ENCODE measurements around the gene VGF.
"Not testable (repeated sequence)": the region's sequence is repeated elsewhere in the genome, so short reads cannot be mapped to it uniquely, and the experiment has no call there.

Gene VGF

DNA sequence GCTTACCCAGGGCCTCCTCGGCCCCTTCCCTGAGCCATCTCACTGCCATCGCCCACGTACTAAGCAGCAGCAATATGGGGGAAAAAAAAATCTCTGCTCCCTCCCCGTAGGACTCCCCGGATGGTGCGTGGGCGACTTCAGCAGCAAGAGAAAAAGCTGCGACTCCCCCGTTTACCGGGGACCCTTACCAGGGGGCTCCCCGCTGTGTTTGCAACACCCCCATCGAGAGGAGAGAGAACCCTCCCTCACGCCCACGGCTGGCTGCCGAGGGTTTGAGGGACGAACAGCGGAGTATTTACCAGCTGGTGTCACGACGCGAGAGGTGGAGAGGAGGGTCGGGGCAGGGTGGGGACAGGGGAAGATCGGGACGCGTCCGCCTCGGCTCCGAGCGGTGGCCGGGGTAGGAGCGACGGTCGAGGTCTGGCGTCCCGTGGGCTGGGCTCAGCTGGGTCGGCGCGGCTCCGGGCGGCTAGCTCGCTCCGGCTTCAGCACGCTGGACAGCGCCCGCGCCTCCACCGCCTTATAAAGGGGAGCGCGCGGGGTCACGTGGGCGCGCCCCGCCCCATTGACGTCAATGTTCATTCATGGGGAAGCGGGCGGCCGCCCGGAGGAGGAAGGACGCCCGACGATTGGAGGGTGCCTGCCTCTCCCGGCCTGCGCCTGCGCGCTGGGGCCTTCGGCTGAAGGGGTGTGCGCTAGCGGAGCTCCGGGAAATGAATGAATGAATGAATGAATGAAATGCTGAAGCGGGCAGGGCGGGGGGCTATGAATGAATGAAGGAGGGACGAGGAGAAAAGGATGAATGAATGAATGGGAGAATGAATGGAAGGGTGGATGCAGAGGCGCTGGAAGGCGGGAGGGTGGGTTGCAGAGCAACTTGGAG is at the start of gene VGF:
TSS of gene VGF (minus strand) at position 495 of the 883 bp plus-strand sequence. CDS start 726 bp downstream, outside the sequence.
- DNase-seq, result peak; percentile 69

DNA sequence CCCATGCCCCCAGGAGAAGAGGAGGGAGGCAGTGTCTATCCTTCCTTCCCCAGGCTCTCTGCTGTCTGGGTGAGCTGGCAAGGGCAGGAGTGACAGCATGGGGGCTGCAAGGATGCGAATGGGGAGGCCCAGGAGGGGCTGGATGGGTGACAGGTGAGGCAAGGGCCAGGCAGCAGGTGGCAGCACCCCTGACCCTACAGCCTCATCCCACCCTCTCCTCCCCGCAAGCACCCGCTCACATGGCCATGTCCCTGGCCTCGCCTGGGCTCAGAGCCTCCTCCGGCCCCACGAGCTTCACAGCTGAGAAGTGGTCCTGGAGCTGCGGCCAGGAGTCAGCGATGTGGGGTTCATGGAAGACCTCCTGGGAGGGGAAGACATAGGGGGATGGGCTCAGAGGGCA is 46.6 kb upstream of the VGF start:
- no peak for DNase-seq

DNA sequence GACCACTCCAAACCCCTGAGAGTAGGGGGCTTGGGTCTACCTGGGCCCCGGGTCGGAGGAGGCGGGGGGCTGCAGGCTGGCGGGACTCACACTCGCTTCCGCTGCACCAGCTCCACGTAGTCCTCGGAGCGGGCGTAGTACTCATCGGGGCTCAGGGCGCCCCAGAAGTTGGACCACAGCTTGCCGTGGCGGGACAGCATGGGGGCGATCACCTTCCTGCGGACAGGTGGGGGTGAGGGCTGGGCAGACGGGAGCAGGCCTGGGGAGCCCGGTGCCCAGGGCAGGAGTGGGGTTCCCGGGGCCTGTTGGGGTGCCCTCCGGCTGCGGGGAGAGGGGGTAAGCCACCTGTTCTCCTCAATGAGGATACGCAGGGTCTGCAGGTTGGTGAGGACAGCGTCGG is 46.1 kb upstream of the VGF start:
- no peak for DNase-seq

DNA sequence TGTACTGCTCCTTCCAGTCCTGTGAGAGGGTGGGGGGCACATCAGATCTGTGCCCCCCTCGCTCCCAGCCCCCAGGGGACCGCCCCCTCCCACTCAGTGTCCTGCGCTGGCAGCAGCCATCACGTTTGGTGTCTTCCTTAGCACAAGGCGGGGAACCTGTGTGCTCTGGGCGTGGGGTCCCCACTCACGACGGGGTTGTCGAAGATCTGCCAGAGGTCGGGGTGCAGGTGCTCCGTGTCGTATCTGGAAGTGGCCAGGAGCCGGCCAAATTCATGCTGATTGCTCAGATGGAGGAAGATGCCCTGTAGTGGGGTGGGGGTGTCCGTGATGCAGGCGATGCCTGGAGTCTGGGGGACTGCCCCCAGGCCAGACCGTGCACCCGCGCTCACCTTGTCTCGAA is 44.8 kb upstream of the VGF start:
- no peak for DNase-seq

DNA sequence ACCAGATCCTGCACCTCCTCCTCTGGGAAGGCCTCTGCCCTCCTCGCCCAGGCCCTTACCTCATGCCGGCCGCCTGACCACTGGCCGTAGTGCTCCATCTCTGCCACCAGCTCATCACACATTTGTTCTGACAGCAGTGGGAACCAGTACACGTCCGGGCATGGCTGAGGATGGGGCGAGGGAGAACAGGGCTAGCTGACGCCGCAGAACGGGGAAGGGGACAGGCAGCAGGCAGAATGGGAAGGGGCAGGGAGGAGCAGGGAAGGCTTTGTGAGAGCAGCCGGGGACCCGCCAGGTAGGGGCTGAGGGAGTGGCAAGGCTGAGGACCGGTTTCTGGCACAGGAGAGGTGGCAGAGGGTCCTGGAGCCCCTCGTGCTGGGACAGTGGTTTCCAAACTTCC is 43.4 kb upstream of the VGF start:
- DNase-seq, result no peak

DNA sequence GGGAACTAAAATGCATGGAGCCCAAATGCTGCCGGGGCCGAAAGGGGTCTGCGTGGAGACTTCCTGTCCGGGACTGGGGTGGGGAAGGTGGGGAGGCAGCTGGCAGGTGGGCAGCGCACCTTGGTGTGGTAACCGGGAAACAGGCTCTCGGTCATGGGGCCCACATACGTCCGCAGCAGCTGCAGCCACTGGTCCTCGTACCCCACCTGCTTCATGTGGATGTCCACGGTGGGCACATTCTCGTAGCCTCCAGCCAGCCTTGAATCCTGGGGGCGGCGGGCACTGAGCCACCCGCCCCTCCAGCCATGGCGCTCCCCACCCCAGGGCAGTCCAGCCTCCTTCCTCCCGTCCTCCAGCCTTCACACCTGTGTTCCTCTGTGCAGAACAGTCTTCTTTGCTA is 42.1 kb upstream of the VGF start:
- no peak for DNase-seq

DNA sequence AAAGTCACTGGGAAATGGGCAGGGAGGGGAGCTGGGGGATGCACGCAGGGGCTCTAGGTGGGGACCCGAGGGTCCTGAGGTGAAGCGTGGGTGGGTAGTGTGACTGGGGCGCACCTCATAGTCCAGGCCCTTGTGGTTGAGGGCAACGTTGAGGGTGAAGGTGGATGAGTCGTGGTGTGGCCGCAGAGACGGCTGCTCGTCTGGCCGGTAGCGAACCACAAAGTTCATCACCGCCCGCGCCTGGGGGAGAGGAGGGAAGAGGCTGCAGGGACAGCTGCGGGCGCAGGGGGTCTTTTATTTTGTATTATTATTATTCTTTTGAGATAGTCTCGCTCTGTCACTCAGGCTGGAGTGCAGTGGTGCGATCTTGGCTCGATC is 41.3 kb upstream of the VGF start:
- no peak for DNase-seq

DNA sequence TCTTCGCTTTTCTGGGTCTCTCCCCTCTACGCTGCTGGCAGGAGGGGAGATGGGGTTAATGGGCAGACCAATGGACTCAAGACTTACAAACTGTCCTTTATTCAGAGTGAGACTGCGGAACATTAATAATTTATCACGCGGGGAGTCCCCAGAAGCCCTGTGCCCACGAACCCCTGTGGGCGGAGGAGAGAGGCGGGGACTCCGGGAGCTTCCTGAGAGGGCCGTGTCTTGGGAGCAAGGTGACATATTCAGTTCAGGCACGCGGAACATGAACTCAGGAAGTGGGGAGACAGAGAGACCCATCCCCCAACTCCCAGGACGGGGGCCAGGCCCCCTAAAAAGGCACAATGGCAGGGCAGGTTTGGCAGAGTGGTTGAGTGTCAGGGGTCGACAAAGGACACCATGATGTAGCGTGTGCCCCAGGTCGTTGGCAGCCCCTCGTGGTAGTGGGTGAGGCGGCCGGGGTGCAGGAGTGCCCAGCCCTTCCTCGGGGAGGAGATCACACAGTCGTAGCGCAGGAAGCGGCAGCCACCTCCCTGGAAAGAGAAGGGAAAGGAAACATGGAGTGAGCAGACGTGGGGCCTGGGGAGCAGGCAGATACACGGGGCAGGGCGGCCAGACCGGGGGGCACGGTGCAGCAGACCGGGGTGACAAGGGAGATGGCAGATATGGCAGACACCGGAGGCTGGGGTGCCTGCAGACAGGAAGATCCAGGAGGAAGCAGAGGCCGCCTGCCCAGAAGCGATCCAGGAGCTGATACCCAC is 40.7 kb upstream of the VGF start:
- no peak for DNase-seq

DNA sequence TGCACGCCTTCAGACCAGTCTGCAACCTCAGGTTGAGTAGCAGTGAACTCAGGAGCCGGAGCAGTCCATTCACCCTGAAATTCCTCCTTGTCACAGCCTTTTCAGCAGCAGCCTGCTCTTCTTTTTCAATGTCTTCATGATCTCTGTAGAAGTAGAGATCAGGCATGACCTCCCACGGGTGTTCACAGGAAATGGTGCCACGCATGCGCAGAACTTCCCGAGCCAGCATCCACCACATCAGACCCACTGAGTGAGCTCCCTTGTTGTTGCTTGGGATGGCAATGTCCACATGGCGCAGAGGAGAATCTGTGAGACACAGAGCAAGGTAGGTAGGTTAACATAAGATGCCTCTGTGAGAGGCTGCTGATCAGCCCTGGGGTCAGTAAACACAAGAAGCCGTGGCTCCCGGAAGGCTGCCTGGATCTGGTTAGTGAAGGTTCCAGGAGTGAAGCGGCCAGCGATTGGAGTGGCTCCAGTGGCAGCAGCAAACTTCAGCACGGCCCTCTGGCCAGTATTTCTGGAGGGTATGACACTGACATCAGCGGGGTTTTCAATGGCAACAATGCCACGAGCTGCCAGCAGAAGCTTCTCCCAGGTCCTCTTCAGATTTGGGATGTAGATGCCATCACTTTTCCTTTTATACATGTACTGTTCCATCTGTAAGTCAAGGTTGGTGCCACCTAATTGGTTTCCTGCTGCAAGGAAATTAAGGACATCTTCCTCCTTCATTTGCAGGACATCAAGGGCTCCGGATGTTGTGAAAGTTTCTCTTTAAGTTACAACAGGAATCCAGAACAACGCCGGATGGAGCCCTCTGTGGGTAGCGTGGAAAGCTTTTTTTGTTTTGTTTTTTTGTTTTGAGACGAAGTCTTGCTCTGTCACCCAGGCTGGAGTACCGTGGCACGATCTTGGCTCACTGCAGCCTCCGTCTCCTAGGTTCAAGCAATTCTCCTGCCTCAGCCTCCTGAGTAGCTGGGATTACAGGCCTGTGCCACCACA is 38.7 kb upstream of the VGF start:
- not testable (repeated sequence) for DNase-seq

DNA sequence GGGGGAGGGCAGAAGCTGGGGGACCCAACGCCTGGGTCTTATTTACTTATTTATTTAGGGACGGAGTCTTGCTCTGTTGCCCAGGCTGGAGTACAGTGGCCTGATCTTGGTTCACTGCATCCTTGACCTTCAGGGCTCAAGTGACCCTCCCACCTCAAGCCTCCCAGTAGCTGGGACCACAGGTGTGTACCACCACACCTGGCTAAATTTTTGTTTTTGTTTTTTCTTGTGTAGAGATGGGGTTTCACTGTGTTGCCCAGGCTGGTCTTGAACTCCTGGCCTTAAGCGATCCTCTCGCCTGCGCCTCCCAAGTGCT is 37.2 kb upstream of the VGF start:
- no peak for DNase-seq

DNA sequence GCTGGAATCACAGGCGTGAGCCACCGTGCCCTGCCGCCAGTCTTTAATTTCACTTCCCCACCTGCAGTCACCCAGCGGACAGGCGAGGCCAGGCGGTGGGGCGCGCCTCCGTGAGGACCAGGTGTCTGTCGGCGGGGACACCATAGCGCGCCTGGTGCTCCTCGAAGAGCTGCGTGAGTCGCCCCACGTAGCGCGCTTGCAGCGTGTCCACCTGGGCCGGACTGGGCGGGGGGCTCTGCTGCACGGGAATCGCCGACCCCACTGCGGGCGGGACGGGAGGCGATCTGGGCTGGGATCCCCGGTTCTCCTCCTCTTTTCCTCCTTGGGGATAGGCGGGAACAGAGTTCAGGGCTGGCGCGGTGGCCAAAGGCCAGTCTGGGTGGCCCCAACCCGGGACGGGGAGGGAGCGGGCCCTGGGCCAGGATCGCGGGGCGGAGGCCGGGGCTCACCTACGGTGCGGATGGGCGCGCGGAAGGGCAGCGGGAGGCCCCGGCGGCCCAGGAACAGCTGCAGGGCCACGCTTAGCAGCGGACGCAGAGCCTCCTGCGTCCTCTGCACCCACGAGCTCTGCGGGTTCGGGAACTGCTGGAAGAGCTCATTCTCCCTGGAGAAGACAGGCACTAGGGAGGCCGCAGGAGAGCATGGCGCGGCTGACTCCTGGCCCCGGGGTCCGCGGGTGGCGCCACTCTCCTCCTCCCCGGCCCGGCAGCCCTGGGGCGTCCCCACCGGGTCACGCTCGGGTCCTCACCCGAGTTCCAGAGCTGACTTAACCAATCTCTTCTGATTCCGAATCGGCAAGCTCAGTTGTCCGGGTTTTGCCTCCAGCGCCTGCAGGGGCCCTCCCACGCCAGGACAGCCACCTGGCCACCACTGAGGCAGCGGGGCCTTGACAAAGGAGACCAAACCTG is 36.6 kb upstream of the VGF start:
- DNase-seq, result no peak

DNA sequence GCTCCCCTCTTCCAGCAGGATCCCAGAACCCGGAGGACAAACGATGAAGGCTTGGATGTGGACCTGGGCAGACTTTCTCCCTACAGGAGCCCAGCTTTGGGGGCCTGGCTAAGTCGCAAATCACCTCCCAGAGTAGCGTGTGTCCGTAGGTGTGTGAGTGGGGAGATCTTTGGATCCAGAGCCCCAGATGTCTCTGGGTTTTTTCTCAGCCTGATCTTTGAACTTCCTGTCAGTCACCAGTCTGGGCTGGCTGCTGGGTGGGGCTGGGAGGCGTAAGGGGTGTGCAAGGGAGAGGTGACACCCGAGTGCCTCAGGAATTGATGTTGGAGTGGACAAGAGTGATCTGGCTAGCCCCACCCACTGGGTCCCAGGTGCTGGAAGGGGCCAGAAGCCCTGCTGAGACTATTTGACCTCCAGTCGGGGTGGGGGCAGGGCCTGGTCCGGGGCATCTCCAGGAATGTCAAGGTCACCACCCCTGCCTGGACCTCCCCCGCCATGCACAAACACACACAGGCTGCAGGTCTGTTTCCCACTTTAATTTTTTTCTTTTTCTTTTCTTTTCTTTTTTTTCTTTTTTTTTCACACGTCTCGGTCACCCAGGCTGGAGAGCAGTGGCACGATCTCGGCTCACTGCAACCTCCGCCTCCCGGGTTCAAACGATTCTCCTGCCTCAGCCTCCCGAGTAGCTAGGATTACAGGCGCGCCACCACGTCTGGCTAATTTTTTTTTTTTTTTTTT is 35.7 kb upstream of the VGF start, which contains the start of gene MOGAT3:
TSS of gene MOGAT3 (minus strand) at position 175 of the 738 bp plus-strand sequence. CDS start 182 bp downstream, outside the sequence.
- DNase-seq, result no peak

DNA sequence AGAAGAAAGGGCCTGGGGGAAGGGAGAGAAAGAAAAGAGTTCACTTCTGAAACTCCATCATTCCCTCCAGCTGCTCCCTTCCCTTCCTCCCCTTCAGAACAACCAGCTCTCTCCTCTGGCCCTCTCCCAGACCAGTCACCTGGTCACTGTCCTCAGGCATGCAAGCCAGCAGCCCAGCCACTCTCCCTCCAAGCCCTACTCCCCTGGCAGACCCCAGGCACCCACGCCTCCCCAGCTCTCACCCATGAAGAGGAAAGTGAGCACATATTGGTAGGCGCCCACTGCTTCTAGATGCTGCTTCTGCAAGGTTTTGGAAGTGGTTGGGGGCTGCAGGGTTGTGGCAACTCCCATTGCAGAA is 35.1 kb upstream of the VGF start:
- DNase-seq, result no peak

DNA sequence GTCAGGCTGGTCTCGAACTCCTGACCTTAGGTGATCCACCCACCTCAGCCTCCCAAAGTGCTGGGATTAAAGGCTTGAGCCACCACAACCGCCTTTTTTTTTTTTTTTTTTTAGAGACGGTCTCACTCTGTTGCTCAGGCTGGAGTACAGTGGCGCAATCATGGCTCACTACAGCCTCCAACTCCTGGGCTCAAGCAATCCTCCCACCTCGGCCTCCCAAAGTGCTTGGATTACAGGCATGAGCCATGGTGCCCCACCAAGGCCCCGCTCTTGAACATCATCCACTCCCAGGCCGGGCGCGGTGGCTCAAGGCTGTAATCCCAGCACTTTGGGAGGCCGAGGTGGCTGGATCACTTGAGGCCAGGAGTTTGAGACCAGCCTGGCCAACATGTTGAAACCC is 34.2 kb upstream of the VGF start:
- DNase-seq, result not testable (repeated sequence)

DNA sequence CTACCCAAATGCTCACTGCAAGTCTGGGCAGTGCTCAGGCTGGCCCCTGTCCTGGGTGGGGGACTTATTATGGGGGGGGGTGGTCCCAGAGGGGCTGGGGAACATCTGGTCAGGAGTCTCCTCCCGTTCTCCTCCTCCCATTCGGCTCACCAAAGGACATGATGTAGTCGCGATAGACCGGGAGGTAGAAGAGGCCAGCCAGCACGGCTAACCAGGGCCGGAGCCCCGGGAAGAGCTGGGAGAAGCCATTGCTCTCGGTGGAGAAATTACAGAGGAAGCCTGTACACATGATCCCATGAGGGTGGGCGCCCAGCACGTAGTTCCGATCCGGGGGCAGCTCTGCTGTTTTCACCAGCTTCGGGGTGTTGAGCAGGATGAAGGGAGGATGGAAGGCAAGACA is 33.1 kb upstream of the VGF start:
- no peak for DNase-seq

DNA sequence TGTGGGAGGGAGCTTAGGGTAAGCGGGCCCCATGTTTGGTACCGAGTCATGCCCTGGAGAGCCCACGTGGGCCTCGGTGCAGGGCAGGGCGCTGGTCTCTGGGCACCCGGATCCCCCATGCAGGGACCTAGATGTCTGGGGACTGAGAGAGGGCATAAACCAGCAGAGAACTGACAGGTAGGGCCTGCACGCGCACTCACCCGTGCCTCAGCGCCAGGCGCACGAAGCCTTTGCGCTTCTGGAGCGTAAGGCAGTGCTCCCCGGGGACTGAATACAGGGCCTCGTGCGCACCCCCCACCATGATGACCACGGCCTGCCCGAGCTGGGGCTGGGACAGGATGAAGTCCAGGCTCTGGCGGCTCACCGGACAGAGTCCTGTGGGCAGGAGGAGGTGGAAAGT is 32.6 kb upstream of the VGF start:
- no peak for DNase-seq

DNA sequence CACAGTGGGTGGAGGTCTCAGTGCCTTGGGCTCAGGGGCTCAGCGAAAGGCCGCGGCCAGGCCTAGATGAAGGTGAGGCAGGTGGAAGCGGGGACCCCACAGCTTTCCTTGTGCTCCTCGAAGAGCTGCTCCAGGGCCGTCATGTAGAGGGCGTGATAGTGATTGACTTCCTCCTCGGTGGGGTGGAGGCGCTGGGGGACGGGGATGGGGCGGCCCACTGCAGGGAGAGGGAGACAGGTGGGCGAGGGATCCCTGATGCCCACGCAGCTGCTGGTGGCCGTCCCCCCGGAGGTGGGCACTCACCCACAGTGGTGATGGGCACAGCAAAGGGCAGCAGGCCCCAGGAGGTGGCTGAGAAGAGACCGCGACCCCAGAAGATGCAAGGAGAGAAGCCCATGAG is 30.5 kb upstream of the VGF start:
- DNase-seq, result no peak

DNA sequence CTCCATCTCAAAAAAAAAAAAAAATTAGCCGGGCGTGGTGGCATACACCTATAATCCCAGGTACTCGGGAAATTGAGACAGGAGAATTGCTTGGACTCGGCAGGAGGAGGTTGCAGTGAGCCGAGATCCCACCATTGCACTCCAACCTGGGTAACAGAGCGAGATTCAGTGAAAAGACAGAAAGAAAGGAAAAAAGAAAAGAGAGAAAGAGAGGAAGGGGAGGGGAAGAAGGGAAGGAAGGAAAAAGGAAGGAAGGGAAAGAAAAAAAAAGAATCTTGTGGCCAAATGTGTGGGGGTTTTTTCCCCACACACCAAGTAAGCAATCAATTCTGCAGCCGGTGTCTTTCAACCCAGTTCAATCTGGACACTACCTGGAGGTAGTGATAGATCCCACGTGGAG is 23.7 kb upstream of the VGF start:
- no peak for DNase-seq

DNA sequence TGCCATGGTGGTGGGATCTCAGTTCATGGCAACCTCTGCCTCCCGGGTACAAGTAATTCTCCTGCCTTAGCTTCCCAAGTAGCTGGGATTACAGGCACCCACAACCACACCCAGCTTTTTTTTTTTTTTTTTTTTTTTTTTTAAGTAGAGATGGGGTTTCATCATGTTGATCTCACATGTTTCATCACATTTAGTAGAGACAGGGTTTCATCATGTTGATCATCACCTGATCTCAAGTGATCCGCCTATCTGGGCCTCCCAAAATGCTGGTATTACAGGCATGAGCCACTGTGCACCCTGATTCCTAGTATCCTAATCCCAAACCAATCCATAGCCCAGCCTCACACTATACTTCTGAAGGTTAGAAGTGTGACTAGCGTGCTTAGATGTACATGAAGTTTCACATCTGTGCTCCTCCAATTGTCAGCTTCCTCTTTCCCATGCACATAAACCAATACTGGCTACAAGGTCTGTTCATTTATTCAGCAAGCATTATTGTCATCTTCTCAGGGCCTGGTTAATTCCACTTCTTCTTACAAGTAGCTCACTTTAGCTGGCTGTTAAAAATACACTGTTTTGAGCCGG is 21.6 kb upstream of the VGF start:
- no peak for DNase-seq

DNA sequence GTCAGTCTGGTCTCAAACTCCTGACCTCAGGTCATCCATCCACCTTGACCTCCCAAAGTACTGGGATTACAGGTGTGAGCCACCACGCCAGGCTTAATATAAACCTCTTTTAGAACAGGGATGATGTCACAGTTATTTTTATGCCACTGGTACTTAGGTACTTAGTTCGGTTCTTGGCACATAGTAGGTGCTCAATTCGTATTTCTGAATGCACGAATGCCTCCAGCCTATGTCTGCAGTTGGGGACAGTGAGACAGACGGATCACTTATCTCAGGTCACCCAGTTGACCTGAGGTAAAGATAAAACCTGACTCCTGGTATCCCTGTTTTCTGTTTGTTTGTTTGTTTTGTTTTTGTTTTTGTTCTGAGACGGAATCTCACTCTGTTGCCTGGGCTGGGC is 20.8 kb upstream of the VGF start:
- DNase-seq, result no peak

DNA sequence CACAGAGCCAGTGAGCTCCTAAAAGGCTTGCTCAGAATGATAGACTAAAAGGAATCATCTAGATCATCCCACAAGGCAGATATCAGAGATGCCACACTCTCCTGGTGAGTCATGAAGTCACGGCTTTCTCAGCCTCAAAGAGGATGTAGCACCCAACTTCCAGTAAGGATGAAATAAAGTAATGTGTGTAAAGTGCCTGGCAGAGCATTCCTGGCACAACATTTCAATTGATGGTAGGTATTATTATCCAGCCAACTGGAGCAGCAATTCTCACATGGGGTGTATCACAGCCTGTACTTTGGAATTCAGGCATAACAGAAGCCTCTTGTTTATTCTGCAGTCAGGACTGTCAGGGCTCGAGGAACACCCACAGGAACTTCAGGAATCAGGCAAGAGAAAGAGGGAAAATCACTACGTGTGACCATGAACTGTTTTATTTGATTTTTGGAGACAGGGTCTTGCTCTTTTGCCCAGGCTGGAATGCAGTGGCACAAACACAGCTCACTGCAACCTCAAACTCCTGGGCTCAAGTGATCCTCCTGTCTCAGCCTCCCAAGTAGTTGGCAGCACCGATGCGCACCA is 20.0 kb upstream of the VGF start:
- no peak for DNase-seq
